ENCODE data around the gene PRPF8. TPM values are rescaled to one million over a fixed set of nuclear protein-coding genes. Genes with fewer than 3 reads are reported as not detected.
A peak's percentile ranks its signal among the peaks of the same experiment; 100 is the strongest.

Gene PRPF8
- total RNA-seq, 1 donor from 2014 or later: 263 TPM

- DNase-seq (peak; percentile 86), ATAC-seq (peak; percentile 62)
- H3K9me3 ChIP-seq: no peaks in the 10 kb centered on the region
- H3K4me1 ChIP-seq: peaks cover 40% of the 10 kb centered on the region
- H3K27ac ChIP-seq: peak overlapping the region; percentile 83
- H3K4me3 ChIP-seq: peak overlapping the region; percentile 28
- peaks cover 74% of the 10 kb centered on the region for H3K36me3 ChIP-seq
- H3K27me3 ChIP-seq: no peaks in the 10 kb centered on the region
- intact Hi-C loops (cut with DNase I): no loop called here
- TF ChIP-seq, protein P1, sequence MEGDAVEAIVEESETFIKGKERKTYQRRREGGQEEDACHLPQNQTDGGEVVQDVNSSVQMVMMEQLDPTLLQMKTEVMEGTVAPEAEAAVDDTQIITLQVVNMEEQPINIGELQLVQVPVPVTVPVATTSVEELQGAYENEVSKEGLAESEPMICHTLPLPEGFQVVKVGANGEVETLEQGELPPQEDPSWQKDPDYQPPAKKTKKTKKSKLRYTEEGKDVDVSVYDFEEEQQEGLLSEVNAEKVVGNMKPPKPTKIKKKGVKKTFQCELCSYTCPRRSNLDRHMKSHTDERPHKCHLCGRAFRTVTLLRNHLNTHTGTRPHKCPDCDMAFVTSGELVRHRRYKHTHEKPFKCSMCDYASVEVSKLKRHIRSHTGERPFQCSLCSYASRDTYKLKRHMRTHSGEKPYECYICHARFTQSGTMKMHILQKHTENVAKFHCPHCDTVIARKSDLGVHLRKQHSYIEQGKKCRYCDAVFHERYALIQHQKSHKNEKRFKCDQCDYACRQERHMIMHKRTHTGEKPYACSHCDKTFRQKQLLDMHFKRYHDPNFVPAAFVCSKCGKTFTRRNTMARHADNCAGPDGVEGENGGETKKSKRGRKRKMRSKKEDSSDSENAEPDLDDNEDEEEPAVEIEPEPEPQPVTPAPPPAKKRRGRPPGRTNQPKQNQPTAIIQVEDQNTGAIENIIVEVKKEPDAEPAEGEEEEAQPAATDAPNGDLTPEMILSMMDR (IDR thresholded peaks at IDR 0.05): no peak
These were observed 45.9 kb upstream of the PRPF8 start for GRCh38 chr17:1730326-1731193.

DNA sequence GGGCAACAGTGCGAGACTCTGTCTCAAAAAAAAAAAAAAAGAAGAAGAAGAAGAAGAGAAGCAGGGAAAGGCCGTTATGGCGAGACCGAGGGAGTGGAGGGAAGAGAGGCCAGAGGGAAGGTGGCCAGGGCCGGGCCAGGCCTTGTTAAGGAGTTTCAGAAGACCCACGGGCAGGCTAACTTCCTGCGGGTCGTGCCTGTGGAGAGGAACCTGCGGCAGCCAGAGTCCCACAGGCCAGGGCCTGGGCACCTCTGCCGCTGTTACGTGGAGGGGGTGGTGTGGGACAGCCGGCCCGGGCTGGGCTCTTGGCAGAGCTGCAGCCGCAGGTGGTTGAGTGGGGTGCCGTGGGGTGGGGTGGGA, 45.3 kb upstream of the PRPF8 start:
- peak overlapping the region; percentile 83 for H3K27ac ChIP-seq
- peak; percentile 23 for ATAC-seq
- no peaks in the 10 kb centered on the region for H3K9me3 ChIP-seq
- H3K36me3 ChIP-seq: peaks cover 68% of the 10 kb centered on the region
- H3K4me1 ChIP-seq: peaks cover 46% of the 10 kb centered on the region
- no peak for DNase-seq
- intact Hi-C loops (cut with DNase I): no loop called here
- TF ChIP-seq, protein P1 (IDR thresholded peaks at IDR 0.05): no peak
- no peaks in the 10 kb centered on the region for H3K27me3 ChIP-seq
- H3K4me3 ChIP-seq: peak overlapping the region; percentile 28

DNA sequence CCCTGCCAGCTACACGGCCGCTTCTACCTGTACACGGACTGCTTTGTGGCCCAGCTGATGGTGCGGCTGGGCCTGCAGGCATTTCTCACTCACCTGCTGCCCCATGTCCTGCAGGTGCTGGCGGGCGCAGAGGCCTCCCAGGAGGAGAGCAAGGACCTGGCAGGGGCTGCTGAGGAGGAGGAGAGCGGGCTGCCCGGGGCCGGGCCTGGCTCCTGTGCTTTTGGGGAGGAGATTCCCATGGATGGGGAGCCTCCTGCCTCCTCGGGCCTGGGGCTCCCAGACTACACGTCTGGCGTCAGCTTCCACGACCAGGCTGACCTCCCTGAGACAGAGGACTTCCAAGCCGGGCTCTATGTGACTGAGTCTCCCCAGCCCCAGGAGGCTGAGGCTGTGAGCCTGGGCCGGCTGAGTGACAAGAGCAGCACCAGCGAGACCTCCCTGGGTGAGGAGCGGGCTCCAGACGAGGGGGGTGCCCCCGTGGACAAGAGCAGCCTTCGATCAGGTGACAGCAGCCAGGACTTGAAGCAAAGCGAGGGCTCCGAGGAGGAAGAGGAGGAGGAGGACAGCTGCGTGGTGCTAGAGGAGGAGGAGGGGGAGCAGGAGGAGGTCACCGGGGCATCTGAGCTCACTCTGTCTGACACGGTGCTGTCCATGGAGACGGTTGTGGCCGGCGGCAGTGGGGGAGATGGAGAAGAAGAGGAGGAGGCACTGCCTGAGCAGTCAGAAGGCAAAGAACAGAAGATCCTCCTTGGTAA, 43.4 kb upstream of the PRPF8 start:
- H3K27ac ChIP-seq: no peak overlapping the region
- no peaks in the 10 kb centered on the region for H3K27me3 ChIP-seq
- ATAC-seq (no peak), DNase-seq (no peak)
- H3K4me1 ChIP-seq: peaks cover 59% of the 10 kb centered on the region
- no peaks in the 10 kb centered on the region for H3K9me3 ChIP-seq
- no peak overlapping the region for H3K4me3 ChIP-seq
- intact Hi-C loops (cut with DNase I): no loop called here
- peaks cover 49% of the 10 kb centered on the region for H3K36me3 ChIP-seq
- TF ChIP-seq, protein P1 (IDR thresholded peaks at IDR 0.05): no peak

DNA sequence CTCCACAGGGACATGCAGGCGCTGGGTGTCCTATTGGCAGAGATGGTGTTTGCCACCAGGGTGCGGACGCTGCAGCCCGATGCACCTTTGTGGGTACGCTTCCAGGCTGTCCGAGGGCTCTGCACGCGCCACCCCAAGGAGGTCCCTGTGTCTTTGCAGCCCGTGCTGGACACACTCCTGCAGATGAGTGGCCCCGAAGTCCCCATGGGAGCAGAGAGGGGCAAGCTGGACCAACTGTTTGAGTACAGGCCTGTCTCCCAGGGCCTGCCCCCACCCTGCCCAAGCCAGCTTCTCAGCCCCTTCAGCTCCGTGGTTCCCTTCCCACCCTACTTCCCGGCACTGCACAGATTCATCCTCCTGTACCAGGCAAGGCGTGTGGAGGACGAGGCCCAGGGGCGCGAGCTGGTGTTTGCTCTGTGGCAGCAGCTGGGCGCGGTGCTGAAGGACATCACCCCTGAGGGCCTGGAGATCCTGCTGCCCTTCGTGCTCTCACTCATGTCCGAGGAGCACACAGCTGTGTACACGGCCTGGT, 42.7 kb upstream of the PRPF8 start:
- no peak overlapping the region for H3K27ac ChIP-seq
- ATAC-seq (no peak), DNase-seq (no peak)
- H3K4me1 ChIP-seq: peaks cover 62% of the 10 kb centered on the region
- H3K4me3 ChIP-seq: no peak overlapping the region
- H3K36me3 ChIP-seq: peaks cover 42% of the 10 kb centered on the region
- intact Hi-C loops (cut with DNase I): no loop called here
- H3K27me3 ChIP-seq: no peaks in the 10 kb centered on the region
- H3K9me3 ChIP-seq: no peaks in the 10 kb centered on the region
- TF ChIP-seq, protein P1 (IDR thresholded peaks at IDR 0.05): no peak

- TF ChIP-seq, protein P1 (IDR thresholded peaks at IDR 0.05): no peak
- ATAC-seq (no peak), DNase-seq (no peak)
- Histone ChIP-seq H3K9me3 (no peaks in the 10 kb centered on the region), H3K27me3 (no peaks in the 10 kb centered on the region), H3K4me3 (no peak overlapping the region), H3K27ac (no peak overlapping the region), H3K4me1 (peaks cover 62% of the 10 kb centered on the region), H3K36me3 (peaks cover 38% of the 10 kb centered on the region)
- intact Hi-C loops (cut with DNase I): no loop called here
These were observed 42.1 kb upstream of the PRPF8 start for GRCh38 chr17:1726626-1727257.
